Measurements from ENCODE around the gene TWIST2. TPM values are rescaled to one million over a fixed set of nuclear protein-coding genes. Genes with fewer than 3 reads are reported as not detected.

Gene TWIST2
- total RNA-seq, 4 donors from 2014 or later = 10.4 to 30.1 (median 20.8) TPM

GRCh38 chr2:238875471-238876231, 27.8 kb downstream of the TWIST2 start:
- Histone ChIP-seq H3K9me3 (no peaks in the 10 kb centered on the region), H3K4me3 (replicated peaks in 1 of 3) (no peak overlapping the region), H3K27ac (peak overlapping the region in 1 of 3 donors; percentile 38), H3K36me3 (no peaks in the 10 kb centered on the region), H3K27me3 (no peaks in the 10 kb centered on the region), H3K4me1 (no peaks in the 10 kb centered on the region)
- intact Hi-C loops (cut with DNase I) = no loop called here
- TF ChIP-seq POLR2A (IDR thresholded peaks at IDR 0.05) = no peak
- TF ChIP-seq CTCF (IDR thresholded peaks at IDR 0.05) = no peak
- WGBS, 2 donors = 71 to 72% methylated on average over 17 of the region's 17 CpGs
- no peak for DNase-seq

- H3K4me1 ChIP-seq = no peaks in the 10 kb centered on the region
- peak overlapping the region in 1 of 3 donors; percentile 38 for H3K27ac ChIP-seq
- intact Hi-C loops (cut with DNase I) = no loop called here
Measured at GRCh38 chr2:238876232-238876630, 28.3 kb downstream of the TWIST2 start.

GRCh38 chr2:238878051-238878735, 30.3 kb downstream of the TWIST2 start:
- 85 to 87% methylated on average over 8 of the region's 8 CpGs for WGBS, 2 donors
- DNase-seq = no peak
- Histone ChIP-seq H3K4me3 (replicated peaks in 1 of 3) (no peak overlapping the region), H3K27ac (no peak overlapping the region), H3K36me3 (no peaks in the 10 kb centered on the region), H3K9me3 (no peaks in the 10 kb centered on the region), H3K4me1 (no peaks in the 10 kb centered on the region), H3K27me3 (no peaks in the 10 kb centered on the region)
- TF ChIP-seq CTCF (IDR thresholded peaks at IDR 0.05) = no peak
- no peak for TF ChIP-seq POLR2A (IDR thresholded peaks at IDR 0.05)
- intact Hi-C loops (cut with DNase I) = no loop called here

More at GRCh38 chr2:238876232-238876630, 28.3 kb downstream of the TWIST2 start:
- DNase-seq = no peak
- Histone ChIP-seq H3K4me3 (replicated peaks in 1 of 3) (no peak overlapping the region), H3K9me3 (no peaks in the 10 kb centered on the region), H3K36me3 (no peaks in the 10 kb centered on the region), H3K27me3 (no peaks in the 10 kb centered on the region)
- TF ChIP-seq POLR2A (IDR thresholded peaks at IDR 0.05) = no peak
- 86 to 90% methylated on average over 3 of the region's 3 CpGs for WGBS, 2 donors

GRCh38 chr2:238879043-238879442, 31.2 kb downstream of the TWIST2 start:
- no peaks in the 10 kb centered on the region for H3K27me3 ChIP-seq
- intact Hi-C loops (cut with DNase I) = no loop called here
- TF ChIP-seq POLR2A (IDR thresholded peaks at IDR 0.05) (no peak), CTCF (IDR thresholded peaks at IDR 0.05) (no peak)
- no peak overlapping the region for H3K27ac ChIP-seq
- no peak for DNase-seq
- 72 to 79% methylated on average over 6 of the region's 6 CpGs for WGBS, 2 donors
- no peaks in the 10 kb centered on the region for H3K4me1 ChIP-seq
- no peak overlapping the region for H3K4me3 ChIP-seq (replicated peaks in 1 of 3)
- no peaks in the 10 kb centered on the region for H3K9me3 ChIP-seq
- no peaks in the 10 kb centered on the region for H3K36me3 ChIP-seq

- TF ChIP-seq POLR2A (IDR thresholded peaks at IDR 0.05) = no peak
Measured at GRCh38 chr2:238879621-238880377, 31.9 kb downstream of the TWIST2 start.

More at GRCh38 chr2:238879621-238880377, 31.9 kb downstream of the TWIST2 start:
- intact Hi-C loops (cut with DNase I) = loop anchor here (5.0 kb wide), 1 partner anchor 48 kb away; no protein-coding TSS in a partner anchor
- no peak overlapping the region for H3K27ac ChIP-seq
- 91 to 95% methylated on average over 4 of the region's 4 CpGs for WGBS, 2 donors
- no peaks in the 10 kb centered on the region for H3K9me3 ChIP-seq
- H3K36me3 ChIP-seq = no peaks in the 10 kb centered on the region
- H3K4me3 ChIP-seq (replicated peaks in 1 of 3) = no peak overlapping the region
- no peaks in the 10 kb centered on the region for H3K4me1 ChIP-seq
- DNase-seq = no peak
- H3K27me3 ChIP-seq = no peaks in the 10 kb centered on the region

All from thyroid gland (tissue), 4 donors.